Right lobe of liver (tissue), 6 donors: ENCODE measurements around the gene E2F8. TPM values are rescaled to one million over a fixed set of nuclear protein-coding genes. Genes with fewer than 3 reads are reported as not detected.

Experiments used
- ATAC-seq, 4 donors: fragments of 200-7000 bp; cut with Tn5 transposase; one replicate each; pipeline ENCODE4 v1.9.1; 2020; ENCODE audit warnings: mild to moderate bottlenecking in 4 of 4, moderate library complexity in 4 of 4
- DNase-seq, 3 donors: peaks; one replicate each; pipeline ENCODE4 v3.0.0-alpha.2; 2020
- H3K27ac ChIP-seq, 3 donors: fragments of 200-600 bp; one replicate each; pipeline ENCODE4 v1.8.0; 2022
- H3K27me3 ChIP-seq, 2 donors: fragments of 200-600 bp; one replicate each; pipeline ENCODE4 v1.8.0; 2022
- H3K36me3 ChIP-seq, 4 donors: fragments of 200-600 bp; sonication (generic) in 1 of 4; one replicate each; pipeline versions ENCODE4 v1.5.1 to v1.8.0; 2017 to 2022; ENCODE audit warnings: control low read depth in 1 of 4
- H3K4me1 ChIP-seq, 4 donors: fragments of 200-600 bp; sonication (generic) in 1 of 4; one replicate each; pipeline versions ENCODE4 v1.5.1 to v1.8.0; 2017 to 2022; ENCODE audit warnings: control low read depth in 1 of 4
- H3K4me3 ChIP-seq, 3 donors: fragments of 200-600 bp; one replicate each; pipeline ENCODE4 v1.8.0; 2022
- H3K9me3 ChIP-seq, 4 donors: fragments of 200-600 bp; sonication (generic) in 1 of 4; one replicate each; pipeline versions ENCODE4 v1.5.1 to v1.8.0; 2017 to 2022; ENCODE audit warnings: control low read depth in 1 of 4
- CTCF ChIP-seq, 4 donors: fragments of 200-600 bp in 3 of 4; fragments of 450-650 bp in 1 of 4; IDR thresholded peaks; one replicate each; pipeline versions ENCODE4 v1.5.1 to v1.8.0; 2016 to 2022; ENCODE audit warnings: antibody characterized with exemption in 4 of 4, mild to moderate bottlenecking in 2 of 4
- POLR2A ChIP-seq: fragments of 450-650 bp; IDR thresholded peaks from one replicate; pipeline ENCODE4 v1.6.1; 2017; ENCODE audit warnings: antibody characterized with exemption, mild to moderate bottlenecking
- WGBS: methylation state at CpG from one replicate; pipeline ENCODE4 v1.1.6; 2018; ENCODE audit warnings: low coverage, low lambda C conversion rate; ENCODE audit not compliant: insufficient coverage; ENCODE audit errors: missing lambda C conversion rate; 5-methylcytosine and 5-hydroxymethylcytosine counted together
- intact Hi-C, 2 donors: fragments of 100-400 bp; cut with DNase I; formaldehyde crosslinking; loops; one replicate each; pipeline versions ENCODE4 v1.11.2 to v1.14.1; 2022
- total RNA-seq, 6 experiments: library from RNA; depleted of rRNA in 2 of 6; stranded (reverse); fragments of >200 nt in 2 of 6; fragmentation: NEBNext Ultra II Directional in 3 of 6; extraction: Animal tissue kit (Norgen Biotek cat#: 25700) in 3 of 6; gene quantifications; one replicate each; pipeline versions ENCODE4 v1.1.0 to v1.2.4, GENCODE V29; 2016 to 2023
- donor health status: DM: no; HTN: yes; CAD: no.
- donor health status: DM: no; HTN: no; CAD: no.
- donor health status: DM: no; HTN: no; CAD: no.
- donor health status: DM: no; HTN: yes; CAD: no.
- donor health status: DM: no; HTN: yes; CAD: no.

E2F8 gene
- total RNA-seq, 6 experiments from 2014 or later, result 0.19 to 2.0 (median 0.49) TPM; not detected in 1

GRCh38 chr11:19284881-19285280 lies 44.1 kb upstream of the E2F8 start:
- H3K27ac ChIP-seq, result no peak overlapping the region
- H3K36me3 ChIP-seq, result no peaks in the 10 kb centered on the region
- no peaks in the 10 kb centered on the region for H3K4me1 ChIP-seq
- H3K9me3 ChIP-seq, result no peaks in the 10 kb centered on the region
- TF ChIP-seq CTCF (IDR thresholded peaks at IDR 0.05) (no peak), POLR2A (no peak)
- no peaks in the 10 kb centered on the region for H3K27me3 ChIP-seq
- intact Hi-C loops, result no loop called here
- WGBS, result 75% methylated on average over 2 of the region's 3 CpGs
- no peak overlapping the region for H3K4me3 ChIP-seq
- ATAC-seq (no peak), DNase-seq (no peak)

DNA sequence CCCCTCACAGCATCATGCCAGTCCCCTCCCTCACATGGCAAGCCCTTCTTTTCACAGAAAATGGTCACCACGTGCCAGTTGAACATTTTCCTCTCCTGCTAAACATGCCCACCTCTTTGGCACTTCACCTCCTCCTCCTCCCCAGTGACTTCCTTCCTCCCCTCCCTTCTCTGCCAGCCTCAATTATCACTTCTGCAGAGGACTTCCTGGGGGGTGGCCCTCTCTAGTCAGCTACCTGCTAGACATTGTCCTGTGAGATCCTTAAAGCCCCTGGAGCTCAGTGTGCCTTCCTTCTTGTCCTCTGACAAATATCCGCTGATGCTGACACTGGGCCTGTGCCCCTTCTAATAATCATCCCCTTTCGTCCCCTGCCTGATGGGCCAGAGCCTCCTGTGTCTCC lies 43.2 kb upstream of the E2F8 start:
- Histone ChIP-seq H3K27ac (no peak overlapping the region), H3K36me3 (no peaks in the 10 kb centered on the region), H3K9me3 (no peaks in the 10 kb centered on the region), H3K4me1 (no peaks in the 10 kb centered on the region), H3K27me3 (no peaks in the 10 kb centered on the region), H3K4me3 (no peak overlapping the region)
- TF ChIP-seq CTCF (IDR thresholded peaks at IDR 0.05) (no peak), POLR2A (no peak)
- WGBS, result 80% methylated on average over 3 of the region's 3 CpGs
- DNase-seq, result no peak
- intact Hi-C loops, result no loop called here
- ATAC-seq, result peak in 1 of 4 donors; percentile 31

DNA sequence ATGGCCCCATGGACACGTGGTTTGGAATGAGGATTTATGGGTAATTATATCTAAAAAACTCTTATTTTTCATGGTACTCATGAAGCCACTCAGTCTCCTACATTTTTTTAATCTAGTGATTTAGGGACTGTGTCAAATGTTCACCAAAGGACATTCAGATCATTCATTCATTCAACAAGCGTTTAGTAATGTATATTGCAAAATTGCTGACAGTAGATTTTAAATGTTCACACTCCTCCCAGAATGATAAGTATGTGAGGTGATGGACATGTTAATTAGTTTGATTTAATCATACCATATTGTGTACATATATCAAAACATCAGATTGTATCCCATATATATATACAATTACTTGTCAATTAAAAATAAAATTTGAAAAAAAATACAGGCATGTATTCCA lies 40.8 kb upstream of the E2F8 start:
- no peak for TF ChIP-seq POLR2A
- no peak for TF ChIP-seq CTCF (IDR thresholded peaks at IDR 0.05)
- WGBS, result 76% methylated on average over 2 of the region's 2 CpGs
- no peak overlapping the region for H3K4me3 ChIP-seq
- H3K36me3 ChIP-seq, result no peaks in the 10 kb centered on the region
- DNase-seq (no peak), ATAC-seq (no peak)
- intact Hi-C loops, result no loop called here
- no peaks in the 10 kb centered on the region for H3K27me3 ChIP-seq
- no peaks in the 10 kb centered on the region for H3K9me3 ChIP-seq
- no peak overlapping the region for H3K27ac ChIP-seq
- H3K4me1 ChIP-seq, result peaks cover 0 to 15% (median 0%) of the 10 kb centered on the region in 4 donors

DNA sequence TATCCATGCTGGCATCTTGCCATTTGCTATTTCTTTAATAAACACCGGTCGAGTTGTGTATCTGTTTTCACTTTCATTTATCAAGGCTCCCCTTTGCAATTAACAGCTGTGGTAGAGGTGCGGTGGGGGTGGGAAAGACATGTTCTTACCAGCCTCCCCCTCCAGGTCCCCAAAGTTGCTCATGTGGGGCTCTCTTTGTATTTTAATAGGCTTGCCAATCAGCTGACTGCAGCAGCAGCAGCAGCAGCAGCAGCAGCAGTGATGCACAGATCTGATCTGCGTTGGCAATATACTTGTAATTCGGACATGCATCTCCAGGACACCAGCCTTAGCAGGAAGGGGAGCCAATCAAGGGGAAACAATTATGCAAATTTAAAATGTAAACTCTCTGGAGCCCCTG lies 40.3 kb upstream of the E2F8 start:
- H3K36me3 ChIP-seq, result no peaks in the 10 kb centered on the region
- 28% methylated on average over 5 of the region's 5 CpGs for WGBS
- no peak for TF ChIP-seq POLR2A
- no peak for TF ChIP-seq CTCF (IDR thresholded peaks at IDR 0.05)
- no peak overlapping the region for H3K4me3 ChIP-seq
- intact Hi-C loops, result no loop called here
- H3K9me3 ChIP-seq, result no peaks in the 10 kb centered on the region
- no peak for DNase-seq
- H3K27me3 ChIP-seq, result no peaks in the 10 kb centered on the region
- no peak overlapping the region for H3K27ac ChIP-seq
- peak in 1 of 4 donors; percentile 37 for ATAC-seq
- H3K4me1 ChIP-seq, result peaks cover 0 to 15% (median 0%) of the 10 kb centered on the region in 4 donors

GRCh38 chr11:19279451-19279850 lies 38.7 kb upstream of the E2F8 start:
- H3K4me1 ChIP-seq, result peaks cover 0 to 15% (median 0%) of the 10 kb centered on the region in 4 donors
- H3K27ac ChIP-seq, result no peak overlapping the region
- no peaks in the 10 kb centered on the region for H3K36me3 ChIP-seq
- 50% methylated on average over 2 of the region's 3 CpGs for WGBS
- no peak for TF ChIP-seq CTCF (IDR thresholded peaks at IDR 0.05)
- TF ChIP-seq POLR2A, result no peak
- H3K9me3 ChIP-seq, result no peaks in the 10 kb centered on the region
- intact Hi-C loops, result no loop called here
- DNase-seq (no peak), ATAC-seq (no peak)
- no peak overlapping the region for H3K4me3 ChIP-seq
- H3K27me3 ChIP-seq, result no peaks in the 10 kb centered on the region
